Right cardiac atrium (tissue), 5 donors: ENCODE measurements around the gene AMPD3. TPM values are rescaled to one million over a fixed set of nuclear protein-coding genes. Genes with fewer than 3 reads are reported as not detected.

Source experiments
- ATAC-seq, 2 donors: fragments of 200-7000 bp; cut with Tn5 transposase; one replicate each; pipeline versions ENCODE4 v1.8.0 to v1.9.1; 2020; ENCODE audit warnings: moderate library complexity in 2 of 2, mild to moderate bottlenecking in 1 of 2
- DNase-seq, 3 donors: peaks; one replicate each; pipeline ENCODE4 v3.0.0-alpha.2; 2020
- H3K27ac ChIP-seq: one replicate; pipeline ENCODE4 v1.5.1; 2013; ENCODE audit warnings: mild to moderate bottlenecking, low read length, control low read depth, moderate library complexity
- H3K27me3 ChIP-seq: one replicate; pipeline ENCODE4 v1.6.1; 2013; ENCODE audit not compliant: control insufficient read depth, insufficient read depth
- H3K4me1 ChIP-seq: one replicate; pipeline ENCODE4 v1.6.1; 2013; ENCODE audit warnings: low read length; ENCODE audit not compliant: control insufficient read depth, insufficient read depth
- H3K4me3 ChIP-seq: one replicate; pipeline ENCODE4 v1.5.1; 2013; ENCODE audit warnings: low read length, control low read depth
- H3K9me3 ChIP-seq: one replicate; pipeline ENCODE4 v1.6.1; 2013; ENCODE audit warnings: low read length; ENCODE audit not compliant: control insufficient read depth
- WGBS: extraction: QIAGEN DNeasy Blood & Tissue Kit; methylation state at CpG from one replicate; pipeline ENCODE4 v1.1.7; 2013; 5-methylcytosine and 5-hydroxymethylcytosine counted together
- intact Hi-C, 4 donors: fragments of 100-400 bp; cut with DNase I; formaldehyde crosslinking; loops; one replicate each; pipeline versions ENCODE4 v1.11.0 to v1.14.0; 2022 to 2023
- long read RNA-seq, 4 donors: library from polyadenylated mRNA; unstranded; transcript quantifications; one replicate each; pipeline ENCODE4 v2.0.0, GENCODE V29; 2020 to 2021
- polyA plus RNA-seq: library from polyadenylated mRNA; stranded (reverse); fragments of 200-250 nt; gene quantifications from one replicate; pipeline ENCODE4 v1.2.3, GENCODE V29; 2013
- total RNA-seq, 4 donors: library from RNA; stranded (reverse); fragmentation: NEBNext Ultra II Directional; extraction: Animal tissue kit (Norgen Biotek cat#: 25700); gene quantifications; one replicate each; pipeline ENCODE4 v1.2.1, GENCODE V29; 2021
- donor health status: healthy with polysubstance abuse.
- donor health status: DM: no; HTN: yes; CAD: no.
- donor health status: DM: no; HTN: no; CAD: no.
- donor health status: DM: no; HTN: yes; CAD: no; lungs with severe emphysema.
- donor health status: DM: yes; HTN: yes; CAD: no.

The AMPD3 gene
- total RNA-seq: 10 to 100 TPM in 1 of 4 donors, 1 to 10 TPM in 3; 4.4 to 10.8 (median 8.2) TPM
- 3.5 TPM for polyA plus RNA-seq
- long read RNA-seq, donor 1, partial matches to known transcripts: 1 of 7 reads
- long read RNA-seq, donor 1, other reads (novel, unspliced or antisense): 4 of 7 reads
- long read RNA-seq, donor 2, partial matches to known transcripts: 1 of 4 reads
- long read RNA-seq, donor 2, other reads (novel, unspliced or antisense): 2 of 4 reads
- long read RNA-seq, donor 3, partial matches to known transcripts: 6 of 7 reads
- long read RNA-seq, donor 3, other reads (novel, unspliced or antisense): 0 of 7 reads
- long read RNA-seq, donor 4, partial matches to known transcripts: 1 of 5 reads
- long read RNA-seq, donor 4, other reads (novel, unspliced or antisense): 0 of 5 reads

- no peaks in the 10 kb centered on the region for H3K9me3 ChIP-seq
- ATAC-seq: no peak
- WGBS: 74% methylated on average over 11 of the region's 11 CpGs
- H3K4me3 ChIP-seq: no peak within 1 kb of the TSS
- H3K4me1 ChIP-seq: peaks cover 9% of the 10 kb centered on the region
- no peaks in the 10 kb centered on the region for H3K27me3 ChIP-seq
- DNase-seq: no peak
- H3K27ac ChIP-seq: no peak within 1 kb of the TSS
- intact Hi-C loops: no loop called here
Measured at GRCh38 chr11:10454878-10455631, at the start of gene AMPD3. AMPD3 (plus strand) TSS chr11:10455264; CDS start chr11:10461520, 6,256 bp downstream.

DNA sequence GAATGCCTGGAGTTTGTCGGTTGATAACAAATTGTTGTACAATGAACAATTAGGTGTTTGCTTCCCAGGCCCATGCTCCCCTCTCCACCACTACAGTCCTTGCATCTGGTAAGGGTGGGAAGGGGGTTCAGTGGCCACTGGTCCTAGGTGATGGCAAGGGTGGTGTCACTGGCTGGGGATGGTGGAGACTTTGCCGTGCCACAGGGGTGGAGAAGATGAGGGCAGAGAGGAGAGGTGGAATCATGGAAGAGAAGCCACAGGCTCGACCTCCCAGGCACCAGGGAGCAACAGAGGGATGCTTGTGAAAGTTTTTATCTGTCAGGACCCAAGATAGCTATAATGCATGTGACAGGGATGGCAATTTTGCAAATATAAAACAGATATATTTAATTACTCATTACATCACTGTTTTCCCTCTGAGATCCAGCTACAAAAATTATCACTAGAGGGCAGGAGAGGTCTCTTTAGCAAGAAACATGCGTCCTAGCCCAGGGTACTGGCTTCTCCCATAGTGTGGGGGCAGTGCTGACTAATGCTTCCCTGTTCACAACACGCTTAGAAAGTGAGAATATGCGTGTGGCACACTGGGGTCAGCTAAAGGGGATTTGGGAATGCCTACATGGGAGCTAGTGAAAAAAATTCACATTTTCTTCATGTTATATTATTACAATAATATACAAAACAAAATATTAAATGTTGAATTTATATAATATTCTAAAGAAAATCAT is 49.0 kb upstream of the AMPD3 start:
- Histone ChIP-seq H3K4me3 (no peak overlapping the region), H3K27ac (no peak overlapping the region), H3K9me3 (no peaks in the 10 kb centered on the region), H3K27me3 (no peaks in the 10 kb centered on the region), H3K4me1 (peaks cover 7% of the 10 kb centered on the region)
- ATAC-seq (peak; percentile 86 to 89), DNase-seq (peak in 2 of 3 donors; percentile 70 to 74)
- 25% methylated on average over 6 of the region's 6 CpGs for WGBS
- intact Hi-C loops: loop anchor here in 3 of 4 donors (2.0 to 10.0 kb wide), 3 partner anchors 249 to 331 kb away; no protein-coding TSS in a partner anchor

- intact Hi-C loops: loop anchor here in 2 of 4 donors (5.0 to 10.0 kb wide), 2 partner anchors 248 to 330 kb away; no protein-coding TSS in a partner anchor
- Histone ChIP-seq H3K27me3 (no peaks in the 10 kb centered on the region), H3K27ac (no peak overlapping the region), H3K9me3 (no peaks in the 10 kb centered on the region), H3K4me3 (no peak overlapping the region), H3K4me1 (peaks cover 7% of the 10 kb centered on the region)
- ATAC-seq (peak in 1 of 2 donors; percentile 3), DNase-seq (no peak)
- WGBS: 39% methylated on average over 3 of the region's 3 CpGs
Measured at GRCh38 chr11:10407055-10407454, 48.0 kb upstream of the AMPD3 start.

DNA sequence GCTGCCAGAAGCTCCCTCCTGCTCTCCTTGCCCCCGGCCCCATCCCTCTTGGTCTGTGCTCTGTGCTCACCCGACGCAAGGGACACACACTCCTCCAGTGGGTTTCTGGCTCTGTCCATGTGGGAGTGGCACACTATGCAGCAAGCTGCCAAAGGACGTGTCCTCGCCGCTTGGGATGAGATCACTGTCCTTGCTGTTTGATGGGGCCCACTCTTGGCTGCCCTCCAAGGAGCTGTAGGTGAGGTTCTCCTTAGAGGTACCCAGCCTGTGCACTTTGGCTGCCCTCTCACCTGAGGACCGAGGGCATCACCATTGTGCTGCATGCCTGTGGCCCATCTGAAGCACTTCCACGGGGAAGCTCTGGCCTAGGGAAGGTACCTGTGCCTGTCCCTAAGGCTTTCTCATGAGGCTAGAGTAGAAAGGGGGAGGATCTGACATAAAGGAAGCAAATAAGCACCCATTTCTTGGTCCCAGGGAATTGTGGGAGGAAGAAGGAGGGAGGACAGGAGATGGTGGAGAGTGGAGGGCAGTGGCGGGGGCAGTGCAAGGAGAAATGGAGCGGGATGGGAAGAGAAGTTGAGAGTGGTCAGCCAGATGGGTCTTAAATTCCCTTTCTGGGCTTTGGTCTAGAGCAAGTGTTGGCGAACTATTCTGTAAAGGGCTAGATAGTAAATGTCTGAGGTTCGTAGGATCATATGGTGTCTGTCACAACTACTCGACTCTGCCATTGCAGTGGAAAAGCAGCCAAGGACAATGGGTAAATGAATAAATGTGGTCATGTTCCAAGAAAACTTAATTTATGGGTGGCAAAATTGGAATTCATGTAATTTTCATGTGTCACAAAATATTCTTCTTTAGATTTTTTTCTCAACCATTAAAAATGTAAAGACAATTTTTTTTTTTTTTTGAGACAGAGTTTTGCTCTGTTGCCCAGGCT is 47.0 kb upstream of the AMPD3 start:
- no peaks in the 10 kb centered on the region for H3K27me3 ChIP-seq
- peak overlapping the region; percentile 70 for H3K27ac ChIP-seq
- H3K9me3 ChIP-seq: no peaks in the 10 kb centered on the region
- peaks cover 7% of the 10 kb centered on the region for H3K4me1 ChIP-seq
- DNase-seq: peak; percentile 44 to 71 (median 68)
- H3K4me3 ChIP-seq: no peak overlapping the region
- intact Hi-C loops: loop anchor here in 2 of 4 donors (5.0 to 10.0 kb wide), 2 partner anchors 247 to 329 kb away; no protein-coding TSS in a partner anchor
- 72% methylated on average over 13 of the region's 13 CpGs for WGBS
- peak; percentile 55 to 59 for ATAC-seq

DNA sequence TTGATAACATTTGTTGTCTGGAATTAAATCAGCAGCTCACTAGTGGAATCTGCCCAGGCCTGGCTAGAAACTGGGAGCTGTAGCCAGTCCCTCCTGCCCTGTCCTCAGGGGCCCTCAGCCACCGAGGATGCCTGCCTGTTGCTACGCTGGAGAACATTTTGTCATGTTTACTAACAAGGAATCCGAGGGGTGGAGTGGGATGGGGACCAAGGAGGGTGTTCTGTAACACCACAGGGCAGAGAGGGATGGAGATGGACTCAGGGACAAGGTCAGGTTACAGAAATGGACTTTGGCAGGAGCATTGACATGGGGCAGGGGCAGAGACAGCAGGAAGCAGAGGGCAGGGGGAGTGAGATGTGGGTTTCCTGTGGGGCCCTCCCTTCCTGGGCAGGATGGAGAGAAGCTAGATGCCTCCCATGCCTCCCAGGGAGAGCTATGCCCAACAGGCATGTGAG is 45.8 kb upstream of the AMPD3 start:
- WGBS: 42% methylated on average over 3 of the region's 3 CpGs
- Histone ChIP-seq H3K9me3 (no peaks in the 10 kb centered on the region), H3K4me1 (peaks cover 7% of the 10 kb centered on the region), H3K27me3 (no peaks in the 10 kb centered on the region), H3K27ac (peak overlapping the region; percentile 78), H3K4me3 (no peak overlapping the region)
- DNase-seq (peak in 2 of 3 donors; percentile 59 to 68), ATAC-seq (peak; percentile 43 to 59)
- intact Hi-C loops: loop anchor here in 2 of 4 donors (5.0 to 10.0 kb wide), 2 partner anchors 246 to 328 kb away; no protein-coding TSS in a partner anchor

GRCh38 chr11:10410106-10410843 is 44.8 kb upstream of the AMPD3 start:
- Histone ChIP-seq H3K9me3 (no peaks in the 10 kb centered on the region), H3K27me3 (no peaks in the 10 kb centered on the region), H3K4me3 (no peak overlapping the region), H3K4me1 (peaks cover 7% of the 10 kb centered on the region), H3K27ac (no peak overlapping the region)
- DNase-seq: no peak
- intact Hi-C loops: no loop called here
- 93% methylated on average over 8 of the region's 8 CpGs for WGBS
- ATAC-seq: no peak

DNA sequence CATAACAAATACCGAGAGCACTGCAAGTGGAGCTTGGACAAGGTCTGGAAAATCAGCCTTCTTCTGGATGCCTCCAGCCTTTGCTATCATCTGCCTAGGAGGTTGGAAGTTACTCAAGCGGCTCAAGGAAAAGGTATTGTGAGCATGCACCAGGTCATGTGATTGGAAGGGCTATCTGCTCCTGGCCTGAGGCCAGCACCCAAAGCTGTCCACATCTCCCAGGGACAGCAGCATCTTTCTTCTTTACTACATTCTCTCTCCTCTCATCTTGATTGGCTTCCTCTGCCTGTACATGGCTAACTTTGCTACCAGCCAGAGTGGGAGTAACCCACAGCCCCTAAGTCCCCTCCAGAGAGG is 44.2 kb upstream of the AMPD3 start:
- DNase-seq (no peak), ATAC-seq (no peak)
- Histone ChIP-seq H3K4me3 (no peak overlapping the region), H3K27me3 (no peaks in the 10 kb centered on the region), H3K27ac (no peak overlapping the region), H3K4me1 (peaks cover 7% of the 10 kb centered on the region), H3K9me3 (no peaks in the 10 kb centered on the region)
- intact Hi-C loops: no loop called here
- WGBS: 84% methylated on average over 2 of the region's 2 CpGs

DNA sequence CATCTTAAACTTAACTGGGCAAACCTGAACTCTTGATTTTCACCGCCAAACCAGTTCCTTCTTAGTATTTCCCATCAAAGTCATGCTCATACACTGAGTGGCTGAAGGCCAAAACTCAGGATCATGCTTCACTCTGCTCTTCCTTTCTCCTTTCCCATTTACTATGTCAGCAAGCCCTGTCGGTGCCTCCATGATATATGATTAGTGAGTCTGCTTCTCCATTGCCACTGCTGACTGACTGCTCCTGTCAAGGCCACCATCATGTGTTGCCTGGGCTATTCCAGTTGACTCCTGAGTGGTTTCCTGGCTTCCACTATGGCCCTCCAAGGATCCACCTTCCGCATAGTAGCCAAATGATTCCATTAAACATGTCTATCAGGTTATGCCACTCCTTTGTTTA is 42.8 kb upstream of the AMPD3 start:
- no peak overlapping the region for H3K4me3 ChIP-seq
- ATAC-seq (no peak), DNase-seq (no peak)
- no peaks in the 10 kb centered on the region for H3K9me3 ChIP-seq
- H3K27ac ChIP-seq: no peak overlapping the region
- intact Hi-C loops: no loop called here
- H3K4me1 ChIP-seq: peaks cover 5% of the 10 kb centered on the region
- no peaks in the 10 kb centered on the region for H3K27me3 ChIP-seq
- WGBS: 94% methylated on average over 3 of the region's 3 CpGs

DNA sequence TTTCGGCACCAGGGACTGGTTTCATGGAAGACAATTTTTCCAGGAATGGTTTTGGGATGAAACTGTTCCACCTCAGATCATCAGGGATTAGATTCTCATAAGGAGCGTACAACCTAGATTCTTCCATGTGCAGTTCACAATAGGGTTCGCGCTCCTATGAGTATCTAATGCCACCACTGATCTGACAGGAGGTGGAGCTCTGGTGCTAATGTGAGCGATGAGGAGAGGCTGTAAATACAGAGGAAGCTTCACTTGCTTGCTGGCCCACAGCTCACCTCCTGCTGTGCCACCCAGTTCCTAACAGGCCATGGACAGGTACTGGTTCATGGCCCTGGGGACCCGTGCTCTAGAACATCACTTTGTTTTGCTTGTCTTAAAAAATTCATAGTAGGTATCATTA is 41.8 kb upstream of the AMPD3 start:
- no peaks in the 10 kb centered on the region for H3K27me3 ChIP-seq
- DNase-seq (peak in 1 of 3 donors; percentile 53), ATAC-seq (no peak)
- intact Hi-C loops: no loop called here
- no peak overlapping the region for H3K4me3 ChIP-seq
- no peaks in the 10 kb centered on the region for H3K4me1 ChIP-seq
- 74% methylated on average over 6 of the region's 6 CpGs for WGBS
- no peak overlapping the region for H3K27ac ChIP-seq
- no peaks in the 10 kb centered on the region for H3K9me3 ChIP-seq
